Right cardiac atrium (tissue), 5 donors: ENCODE results near the gene CYBB. TPM values are rescaled to one million over a fixed set of nuclear protein-coding genes. Genes with fewer than 3 reads are reported as not detected.

Experiments used
- ATAC-seq, 2 donors: fragments of 200-7000 bp; cut with Tn5 transposase; one replicate each; pipeline versions ENCODE4 v1.8.0 to v1.9.1; 2020; ENCODE audit warnings: moderate library complexity in 2 of 2, mild to moderate bottlenecking in 1 of 2
- DNase-seq, 3 donors: peaks; one replicate each; pipeline ENCODE4 v3.0.0-alpha.2; 2020
- H3K27ac ChIP-seq: one replicate; pipeline ENCODE4 v1.5.1; 2013; ENCODE audit warnings: mild to moderate bottlenecking, low read length, control low read depth, moderate library complexity
- H3K27me3 ChIP-seq: one replicate; pipeline ENCODE4 v1.6.1; 2013; ENCODE audit not compliant: control insufficient read depth, insufficient read depth
- H3K4me1 ChIP-seq: one replicate; pipeline ENCODE4 v1.6.1; 2013; ENCODE audit warnings: low read length; ENCODE audit not compliant: control insufficient read depth, insufficient read depth
- H3K4me3 ChIP-seq: one replicate; pipeline ENCODE4 v1.5.1; 2013; ENCODE audit warnings: low read length, control low read depth
- H3K9me3 ChIP-seq: one replicate; pipeline ENCODE4 v1.6.1; 2013; ENCODE audit warnings: low read length; ENCODE audit not compliant: control insufficient read depth
- WGBS: extraction: QIAGEN DNeasy Blood & Tissue Kit; methylation state at CpG from one replicate; pipeline ENCODE4 v1.1.7; 2013; 5-methylcytosine and 5-hydroxymethylcytosine counted together
- intact Hi-C, 4 donors: fragments of 100-400 bp; cut with DNase I; formaldehyde crosslinking; loops; one replicate each; pipeline versions ENCODE4 v1.11.0 to v1.14.0; 2022 to 2023
- long read RNA-seq, 4 donors: library from polyadenylated mRNA; unstranded; transcript quantifications; one replicate each; pipeline ENCODE4 v2.0.0, GENCODE V29; 2020 to 2021
- polyA plus RNA-seq: library from polyadenylated mRNA; stranded (reverse); fragments of 200-250 nt; gene quantifications from one replicate; pipeline ENCODE4 v1.2.3, GENCODE V29; 2013
- total RNA-seq, 4 donors: library from RNA; stranded (reverse); fragmentation: NEBNext Ultra II Directional; extraction: Animal tissue kit (Norgen Biotek cat#: 25700); gene quantifications; one replicate each; pipeline ENCODE4 v1.2.1, GENCODE V29; 2021
- donor health status: healthy with polysubstance abuse.
- donor health status: DM: no; HTN: yes; CAD: no.
- donor health status: DM: no; HTN: no; CAD: no.
- donor health status: DM: no; HTN: yes; CAD: no; lungs with severe emphysema.
- donor health status: DM: yes; HTN: yes; CAD: no.

CYBB gene
- total RNA-seq = 10 to 100 TPM; 21.9 to 42.1 (median 33.8) TPM
- 2.2 TPM for polyA plus RNA-seq
- long read RNA-seq, donor 1, full-length matches to known transcripts = 4 of 10 reads
- long read RNA-seq, donor 1, partial matches to known transcripts = 4 of 10 reads
- long read RNA-seq, donor 1, other reads (novel, unspliced or antisense) = 2 of 10 reads
- long read RNA-seq, donor 2, partial matches to known transcripts = 1 of 1 reads
- long read RNA-seq, donor 2, other reads (novel, unspliced or antisense) = 0 of 1 reads
- long read RNA-seq, donor 3, full-length matches to known transcripts = 3 of 7 reads
- long read RNA-seq, donor 3, partial matches to known transcripts = 1 of 7 reads
- long read RNA-seq, donor 3, other reads (novel, unspliced or antisense) = 3 of 7 reads
- long read RNA-seq, donor 4, partial matches to known transcripts = 0 of 2 reads
- long read RNA-seq, donor 4, other reads (novel, unspliced or antisense) = 2 of 2 reads

DNA sequence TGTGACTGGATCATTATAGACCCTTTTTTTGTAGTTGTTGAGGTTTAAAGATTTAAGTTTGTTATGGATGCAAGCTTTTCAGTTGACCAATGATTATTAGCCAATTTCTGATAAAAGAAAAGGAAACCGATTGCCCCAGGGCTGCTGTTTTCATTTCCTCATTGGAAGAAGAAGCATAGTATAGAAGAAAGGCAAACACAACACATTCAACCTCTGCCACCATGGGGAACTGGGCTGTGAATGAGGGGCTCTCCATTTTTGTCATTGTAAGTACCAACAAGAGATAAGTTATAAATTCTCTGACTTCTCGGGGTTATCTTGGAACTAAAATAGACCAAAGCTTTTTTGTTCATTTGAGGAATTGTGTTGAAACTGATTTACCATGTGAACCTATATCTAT, at the start of gene CYBB:
CYBB (plus strand) TSS at position 203 of the 400 bp plus-strand sequence; CDS start at position 222, 19 bp downstream.
- ATAC-seq (no peak), DNase-seq (no peak)
- Histone ChIP-seq H3K9me3 (no peaks in the 10 kb centered on the region), H3K4me3 (no peak within 1 kb of the TSS), H3K27me3 (no peaks in the 10 kb centered on the region), H3K4me1 (no peaks in the 10 kb centered on the region), H3K27ac (no peak within 1 kb of the TSS)
- intact Hi-C loops = no loop called here
- 39% methylated on average over 2 of the region's 2 CpGs for WGBS

DNA sequence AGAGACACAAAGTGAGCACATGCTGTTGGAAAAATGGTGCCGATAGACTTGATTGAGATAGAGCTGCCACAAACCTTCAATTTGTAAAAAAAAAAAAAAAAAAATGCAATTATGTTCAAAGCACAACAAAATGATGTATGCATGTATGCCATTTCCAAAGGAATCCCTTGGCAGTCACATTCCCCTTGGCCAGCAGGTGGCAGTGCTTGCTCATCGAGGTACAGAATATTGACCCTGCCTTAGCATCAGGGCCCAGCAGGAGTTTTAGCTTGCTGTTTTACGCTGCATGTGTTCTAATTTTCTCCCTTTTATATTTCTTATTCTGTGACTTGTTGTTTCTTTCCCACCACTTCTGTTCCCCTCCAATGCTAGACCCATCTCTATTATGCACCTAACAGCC, 34.5 kb upstream of the CYBB start:
- 25% methylated on average over 3 of the region's 3 CpGs for WGBS
- Histone ChIP-seq H3K4me3 (no peak overlapping the region), H3K9me3 (no peaks in the 10 kb centered on the region), H3K27ac (no peak overlapping the region), H3K27me3 (no peaks in the 10 kb centered on the region), H3K4me1 (no peaks in the 10 kb centered on the region)
- DNase-seq = peak; percentile 62 to 88 (median 84)
- intact Hi-C loops = loop anchor here in 3 of 4 donors (5.0 to 10.0 kb wide), 3 partner anchors 77 to 82 kb away; no protein-coding TSS in a partner anchor
- peak; percentile 56 to 74 for ATAC-seq

DNA sequence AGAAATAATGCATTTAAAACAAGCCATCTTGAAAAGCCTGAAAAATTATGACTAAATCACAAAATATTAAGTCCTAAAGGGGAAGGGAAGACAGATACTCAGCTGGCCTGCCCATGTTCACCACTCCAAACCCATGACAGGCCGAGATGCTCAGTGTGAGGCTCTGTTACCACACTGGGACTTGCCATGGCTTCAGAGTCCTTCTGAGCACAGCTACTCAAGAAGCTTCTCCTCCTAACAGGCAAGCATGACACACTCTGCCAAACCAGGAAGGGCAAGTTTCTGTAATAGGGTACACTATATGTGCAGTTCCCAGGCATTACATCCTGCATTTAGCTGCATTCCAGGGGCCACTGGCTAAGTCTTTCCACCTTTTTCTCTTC, 34.0 kb upstream of the CYBB start:
- Histone ChIP-seq H3K4me3 (no peak overlapping the region), H3K9me3 (no peaks in the 10 kb centered on the region), H3K27me3 (no peaks in the 10 kb centered on the region), H3K27ac (no peak overlapping the region), H3K4me1 (no peaks in the 10 kb centered on the region)
- ATAC-seq (peak in 1 of 2 donors; percentile 20), DNase-seq (peak in 1 of 3 donors; percentile 17)
- intact Hi-C loops = loop anchor here in 3 of 4 donors (5.0 to 10.0 kb wide), 3 partner anchors 76 to 81 kb away; no protein-coding TSS in a partner anchor
- 88% methylated on average over 1 of the region's 1 CpG for WGBS

DNA sequence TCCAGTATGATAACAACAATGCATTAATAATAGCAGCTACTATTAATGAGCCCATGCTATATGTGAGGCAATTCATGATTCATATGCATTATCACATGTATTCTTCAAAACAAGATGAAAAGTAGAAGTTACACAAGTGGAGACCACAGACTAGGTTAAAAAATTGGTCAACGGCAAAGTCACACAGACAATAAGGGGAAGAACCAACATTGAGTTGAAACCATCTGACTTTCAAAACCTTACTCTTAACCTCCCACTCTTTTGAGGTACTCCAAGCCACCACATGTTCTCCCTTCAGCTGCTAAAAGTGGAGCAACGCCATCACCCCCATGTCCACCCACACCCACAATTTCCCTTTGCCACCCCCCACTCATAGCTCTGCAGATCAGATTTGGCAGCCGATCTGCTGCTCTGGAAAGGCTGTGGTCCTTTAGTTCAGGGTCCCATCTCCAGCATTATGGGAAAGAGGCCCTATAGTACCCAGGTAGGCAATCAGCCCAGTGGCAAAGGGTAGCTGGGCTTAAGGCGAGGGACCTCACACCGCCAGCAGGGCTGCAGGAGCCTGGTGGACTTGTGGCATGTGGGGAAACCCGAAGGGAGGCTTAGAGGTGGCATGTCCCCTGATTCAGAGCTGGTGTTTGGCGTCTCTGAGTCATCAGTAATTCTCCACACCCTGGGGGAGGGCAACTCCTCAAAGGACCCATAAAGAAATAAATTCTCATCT, 33.5 kb upstream of the CYBB start:
- ATAC-seq (peak; percentile 14 to 28), DNase-seq (peak in 1 of 3 donors; percentile 33)
- no peak overlapping the region for H3K27ac ChIP-seq
- WGBS = 78% methylated on average over 7 of the region's 7 CpGs
- intact Hi-C loops = loop anchor here in 3 of 4 donors (5.0 to 10.0 kb wide), 3 partner anchors 76 to 81 kb away; no protein-coding TSS in a partner anchor
- no peaks in the 10 kb centered on the region for H3K4me1 ChIP-seq
- no peaks in the 10 kb centered on the region for H3K9me3 ChIP-seq
- H3K4me3 ChIP-seq = no peak overlapping the region
- H3K27me3 ChIP-seq = no peaks in the 10 kb centered on the region

DNA sequence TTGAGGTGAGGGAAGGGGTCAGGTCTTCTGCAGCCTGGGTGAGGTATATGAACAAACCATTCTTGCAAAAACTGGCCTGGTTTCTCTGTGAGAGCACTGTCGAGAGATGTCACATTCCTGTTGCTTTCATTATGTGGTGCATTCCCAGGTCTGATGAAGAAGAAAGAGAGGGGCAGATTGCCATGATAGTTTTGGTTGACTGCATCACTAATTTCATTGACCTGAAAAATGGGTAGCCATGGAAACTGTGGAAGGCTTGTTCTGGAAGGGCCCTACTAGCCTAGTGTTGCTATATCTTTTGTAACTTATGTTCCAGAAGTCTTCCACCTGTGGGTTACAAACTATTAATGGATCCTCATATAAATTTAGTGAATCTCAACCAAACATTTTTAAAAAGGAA, 32.9 kb upstream of the CYBB start:
- Histone ChIP-seq H3K4me3 (no peak overlapping the region), H3K4me1 (no peaks in the 10 kb centered on the region), H3K9me3 (no peaks in the 10 kb centered on the region), H3K27ac (no peak overlapping the region), H3K27me3 (no peaks in the 10 kb centered on the region)
- intact Hi-C loops = loop anchor here in 3 of 4 donors (5.0 to 10.0 kb wide), 3 partner anchors 75 to 80 kb away; no protein-coding TSS in a partner anchor
- DNase-seq (no peak), ATAC-seq (no peak)
- WGBS = 87% methylated on average over 1 of the region's 1 CpG

DNA sequence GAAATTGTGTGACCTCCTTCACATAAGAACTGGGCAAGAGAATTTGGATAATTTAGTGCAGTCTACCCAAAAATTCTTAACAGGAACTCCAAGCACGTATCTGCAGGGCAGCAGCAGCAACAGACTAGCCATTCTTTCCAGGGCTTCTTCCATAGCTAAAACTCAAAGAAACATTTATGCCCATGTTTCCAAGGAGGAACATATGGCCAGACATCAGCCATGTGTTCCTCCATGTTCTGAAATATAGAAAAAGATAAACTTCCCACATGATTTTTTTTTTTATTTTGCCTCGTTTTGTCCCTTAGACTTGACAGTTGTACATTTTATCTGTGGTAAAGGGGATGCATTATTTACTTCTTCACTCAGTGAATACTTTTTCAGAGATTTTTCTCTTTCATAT, 27.6 kb upstream of the CYBB start:
- no peak overlapping the region for H3K4me3 ChIP-seq
- intact Hi-C loops = no loop called here

DNA sequence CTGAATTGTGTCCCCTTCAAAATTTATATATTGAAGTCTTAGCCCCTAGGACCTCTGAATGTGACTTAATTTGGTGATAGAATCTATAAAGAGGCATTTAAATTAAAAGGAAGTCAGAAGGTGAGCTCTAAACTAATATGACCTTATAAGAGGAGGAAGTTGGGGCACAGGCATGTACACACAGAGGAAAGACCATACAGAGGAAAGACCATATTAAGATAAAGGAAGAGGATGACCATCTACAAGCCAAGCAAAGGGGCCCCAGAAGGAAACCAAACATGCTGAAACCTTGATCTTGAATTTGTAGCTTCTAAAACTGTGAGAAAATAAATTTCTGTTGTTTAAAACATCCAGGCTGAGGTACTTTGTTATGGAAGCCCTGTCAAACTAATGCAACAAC, 26.9 kb upstream of the CYBB start:
- no peak overlapping the region for H3K27ac ChIP-seq

More for the DNA sequence above, 27.6 kb upstream of the CYBB start:
- H3K9me3 ChIP-seq = no peaks in the 10 kb centered on the region
- DNase-seq (no peak), ATAC-seq (no peak)
- no peak overlapping the region for H3K27ac ChIP-seq
- 71% methylated on average over 2 of the region's 2 CpGs for WGBS
- H3K4me1 ChIP-seq = no peaks in the 10 kb centered on the region
- no peaks in the 10 kb centered on the region for H3K27me3 ChIP-seq

DNA sequence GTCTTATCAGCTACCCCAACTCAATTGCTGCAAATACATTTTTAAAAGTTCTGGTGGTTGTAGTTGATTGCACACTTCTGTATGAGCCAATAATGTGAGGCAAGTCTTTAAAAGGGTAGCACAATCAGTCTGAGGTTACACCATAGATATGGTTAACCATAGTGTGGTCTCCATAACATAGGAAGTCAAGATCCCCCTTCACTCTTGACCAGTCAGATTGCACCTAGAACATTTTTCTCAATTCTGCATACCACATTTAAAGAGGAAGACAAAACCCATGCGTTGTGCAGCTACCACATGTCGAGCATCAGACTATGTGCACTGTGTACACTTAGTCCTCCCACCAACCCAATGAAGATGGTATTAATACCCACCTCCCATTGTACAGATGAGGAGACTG, 26.5 kb upstream of the CYBB start:
- DNase-seq (no peak), ATAC-seq (no peak)
- Histone ChIP-seq H3K4me3 (no peak overlapping the region), H3K9me3 (no peaks in the 10 kb centered on the region), H3K27me3 (no peaks in the 10 kb centered on the region), H3K4me1 (no peaks in the 10 kb centered on the region), H3K27ac (no peak overlapping the region)
- WGBS = 88% methylated on average over 2 of the region's 2 CpGs
- intact Hi-C loops = no loop called here

More for the DNA sequence above, 26.9 kb upstream of the CYBB start:
- H3K4me1 ChIP-seq = no peaks in the 10 kb centered on the region
- no peaks in the 10 kb centered on the region for H3K9me3 ChIP-seq
- no peaks in the 10 kb centered on the region for H3K27me3 ChIP-seq
- intact Hi-C loops = no loop called here
- no peak for DNase-seq
- H3K4me3 ChIP-seq = no peak overlapping the region
- no peak for ATAC-seq

DNA sequence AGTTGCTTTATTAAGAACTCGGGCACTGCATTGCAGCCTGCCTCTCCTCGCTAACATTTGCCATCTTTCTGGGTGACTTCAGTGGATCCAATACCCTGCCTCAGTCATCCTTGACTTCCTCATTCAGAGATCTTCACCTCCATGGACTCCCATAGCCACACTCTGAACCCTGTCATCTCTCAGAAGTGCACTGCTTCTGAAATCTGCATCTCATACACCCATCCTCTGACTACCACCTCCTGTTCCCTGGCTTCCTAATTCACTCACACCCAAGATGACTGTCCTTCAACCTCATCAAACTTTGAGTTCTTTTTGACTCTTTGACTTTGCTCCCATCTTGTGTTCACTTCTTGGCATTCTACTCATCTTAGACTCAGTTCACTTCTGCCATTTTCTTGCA, 25.3 kb upstream of the CYBB start:
- intact Hi-C loops = no loop called here
- H3K9me3 ChIP-seq = no peaks in the 10 kb centered on the region
- H3K27ac ChIP-seq = no peak overlapping the region
- no peaks in the 10 kb centered on the region for H3K27me3 ChIP-seq
- 97% methylated on average over 2 of the region's 2 CpGs for WGBS
- no peak for ATAC-seq
- DNase-seq = no peak
- H3K4me1 ChIP-seq = no peaks in the 10 kb centered on the region
- no peak overlapping the region for H3K4me3 ChIP-seq

DNA sequence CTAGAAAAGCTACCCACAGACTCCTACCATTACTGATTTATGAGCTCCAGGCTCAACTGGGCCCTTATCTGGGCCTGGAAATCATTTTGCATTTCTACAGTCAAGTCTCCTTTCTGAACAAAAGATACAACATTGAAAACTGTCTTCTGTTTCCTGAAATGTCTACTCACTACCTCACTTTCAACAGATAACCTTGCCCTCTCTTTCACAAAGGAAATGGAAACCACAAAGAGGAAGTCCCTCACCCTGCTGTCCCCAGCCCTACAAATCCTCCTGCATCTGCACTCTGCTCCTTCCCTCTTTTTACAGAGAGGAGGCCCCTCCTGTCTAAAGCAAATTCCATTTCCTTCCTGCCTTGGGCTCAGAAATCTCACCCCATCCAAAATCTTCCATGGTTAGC, 24.8 kb upstream of the CYBB start:
- Histone ChIP-seq H3K27me3 (no peaks in the 10 kb centered on the region), H3K27ac (no peak overlapping the region), H3K4me1 (no peaks in the 10 kb centered on the region), H3K4me3 (no peak overlapping the region), H3K9me3 (no peaks in the 10 kb centered on the region)
- ATAC-seq (peak in 1 of 2 donors; percentile 54), DNase-seq (no peak)
- intact Hi-C loops = no loop called here

DNA sequence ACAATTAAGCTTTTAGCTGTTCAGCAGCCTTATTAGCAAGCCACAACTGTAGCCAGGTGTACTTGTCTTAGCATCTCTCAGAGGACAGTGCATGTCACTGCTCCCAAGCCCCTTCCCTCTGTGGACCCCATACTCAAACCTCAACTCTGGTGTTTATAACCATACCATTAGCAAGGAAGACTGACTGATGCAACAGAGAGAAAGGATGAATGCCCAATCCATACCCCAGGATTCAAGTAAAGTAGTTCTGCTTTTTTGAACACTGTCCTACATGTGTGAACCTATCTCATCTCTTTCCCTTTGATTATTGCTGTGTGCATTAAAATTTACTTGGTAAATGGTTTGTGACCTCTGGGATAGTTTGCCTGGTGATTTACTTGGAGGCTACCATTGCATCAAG, 22.8 kb upstream of the CYBB start:
- Histone ChIP-seq H3K4me3 (no peak overlapping the region), H3K4me1 (no peaks in the 10 kb centered on the region), H3K27me3 (no peaks in the 10 kb centered on the region), H3K9me3 (no peaks in the 10 kb centered on the region), H3K27ac (no peak overlapping the region)
- DNase-seq (no peak), ATAC-seq (no peak)
- intact Hi-C loops = no loop called here
